GM23338 (cell line): ENCODE data around the gene TMEM178B. TPM values are rescaled to one million over a fixed set of nuclear protein-coding genes. Genes with fewer than 3 reads are reported as not detected.

Source experiments
- ATAC-seq: fragments of 200-7000 bp; cut with Tn5 transposase; 3 replicates; pipeline ENCODE4 v1.9.1; 2020
- DNase-seq: peaks from one replicate; pipeline ENCODE4 v3.0.0-alpha.2; 2015; ENCODE audit warnings: low spot score
- H2AFZ ChIP-seq: fragments of 200-600 bp; sonication (generic); 2 replicates; pipeline ENCODE4 v1.8.0; 2016; ENCODE audit warnings: antibody characterized with exemption, mild to moderate bottlenecking, moderate library complexity
- H3F3A ChIP-seq: fragments of 200-600 bp; sonication (generic); replicated peaks from 2 replicates; pipeline ENCODE4 v1.8.0; 2017; ENCODE audit warnings: antibody characterized with exemption, mixed run types, low read depth
- H3K27ac ChIP-seq: fragments of 200-600 bp; sonication (generic); 2 replicates; pipeline ENCODE4 v1.6.1; 2016; ENCODE audit warnings: low read depth
- H3K27me3 ChIP-seq: fragments of 200-600 bp; sonication (generic); 2 replicates; pipeline ENCODE4 v1.8.0; 2016; ENCODE audit warnings: mild to moderate bottlenecking, mixed run types, moderate library complexity; ENCODE audit not compliant: insufficient read depth
- H3K36me3 ChIP-seq: fragments of 200-600 bp; sonication (generic); 2 replicates; pipeline ENCODE4 v1.8.0; 2016; ENCODE audit warnings: mild to moderate bottlenecking; ENCODE audit not compliant: insufficient read depth
- H3K4me1 ChIP-seq: fragments of 200-600 bp; sonication (generic); 2 replicates; pipeline ENCODE4 v1.8.0; 2016; ENCODE audit warnings: mild to moderate bottlenecking, moderate library complexity; ENCODE audit not compliant: insufficient read depth
- H3K4me2 ChIP-seq: fragments of 200-600 bp; sonication (generic); 2 replicates; pipeline ENCODE4 v1.7.1; 2017; ENCODE audit warnings: mixed run types
- H3K4me3 ChIP-seq: fragments of 200-600 bp; sonication (generic); 2 replicates; pipeline ENCODE4 v1.6.1; 2016; ENCODE audit warnings: mixed run types
- H3K79me2 ChIP-seq: fragments of 200-600 bp; sonication (generic); replicated peaks from 2 replicates; pipeline ENCODE4 v1.8.0; 2017; ENCODE audit warnings: mild to moderate bottlenecking; ENCODE audit not compliant: insufficient read depth
- H3K9me2 ChIP-seq: fragments of 200-600 bp; sonication (generic); 2 replicates; pipeline ENCODE4 v1.8.0; 2017; ENCODE audit not compliant: insufficient read depth
- H4K20me1 ChIP-seq: fragments of 200-600 bp; sonication (generic); replicated peaks from 2 replicates; pipeline ENCODE4 v1.8.0; 2017; ENCODE audit warnings: mild to moderate bottlenecking; ENCODE audit not compliant: insufficient read depth
- H3K27ac Mint-ChIP-seq: 2 replicates; pipeline ENCODE4 v1.8.0; 2020; ENCODE audit warnings: inconsistent platforms, mild to moderate bottlenecking, moderate library complexity, mixed read lengths
- H3K27me3 Mint-ChIP-seq: 3 replicates; pipeline ENCODE4 v1.8.0; 2022; ENCODE audit warnings: low read depth, mild to moderate bottlenecking, moderate library complexity, mixed read lengths, inconsistent platforms; ENCODE audit not compliant: insufficient read depth, poor library complexity
- H3K36me3 Mint-ChIP-seq: 3 replicates; pipeline ENCODE4 v1.8.0; 2021; ENCODE audit warnings: low read depth, mild to moderate bottlenecking, inconsistent platforms, moderate library complexity, mixed read lengths
- H3K4me1 Mint-ChIP-seq: 3 replicates; pipeline ENCODE4 v1.8.0; 2020; ENCODE audit warnings: mild to moderate bottlenecking, inconsistent platforms, mixed read lengths
- H3K4me3 Mint-ChIP-seq: 3 replicates; pipeline ENCODE4 v1.8.0; 2021; ENCODE audit warnings: moderate library complexity, mild to moderate bottlenecking, inconsistent platforms, mixed read lengths
- H3K9me3 Mint-ChIP-seq: 3 replicates; pipeline ENCODE4 v1.8.0; 2020; ENCODE audit warnings: moderate library complexity, mild to moderate bottlenecking, inconsistent platforms, mixed read lengths
- EZH2 ChIP-seq: fragments of 200-600 bp; sonication (generic); IDR thresholded peaks from one replicate; pipeline ENCODE4 v1.8.0; 2017; ENCODE audit warnings: antibody characterized with exemption, mild to moderate bottlenecking, low read depth; ENCODE audit not compliant: unreplicated experiment
- EZH2phosphoT487 ChIP-seq: fragments of 200-600 bp; sonication (generic); IDR thresholded peaks from one replicate; pipeline ENCODE4 v1.8.1; 2018; ENCODE audit warnings: antibody characterized with exemption; ENCODE audit not compliant: unreplicated experiment
- JUNB ChIP-seq: IDR thresholded peaks from one replicate; pipeline ENCODE4 v1.6.1; 2016; ENCODE audit warnings: antibody characterized with exemption; ENCODE audit not compliant: unreplicated experiment
- POLR2AphosphoS5 ChIP-seq: IDR thresholded peaks from 2 replicates; pipeline ENCODE4 v1.6.1; 2016; ENCODE audit warnings: antibody characterized with exemption, low read depth
- STAT1 ChIP-seq: IDR thresholded peaks from one replicate; pipeline ENCODE4 v1.6.1; 2016; ENCODE audit warnings: antibody characterized with exemption; ENCODE audit not compliant: unreplicated experiment
- ZNF114 ChIP-seq: fragments of 250-450 bp; sonication (Bioruptor Pico); IDR thresholded peaks from 2 replicates; pipeline ENCODE4 v1.5.0; 2020; ENCODE audit warnings: mild to moderate bottlenecking, moderate library complexity
- ZNF331 ChIP-seq: fragments of 250-450 bp; sonication (Bioruptor Pico); IDR thresholded peaks from 2 replicates; pipeline ENCODE4 v1.5.0; 2020; ENCODE audit warnings: low read depth, mild to moderate bottlenecking, moderate library complexity
- polyA plus RNA-seq: library from polyadenylated mRNA; unstranded; fragments of >200 nt; fragmentation: Nextera tagmentation; extraction: Ambion mirVana; gene quantifications from 2 replicates; pipeline ENCODE4 v1.2.1, GENCODE V29; 2016
- total RNA-seq: library from RNA; depleted of rRNA; stranded (reverse); fragments of >200 nt; shearing (Covaris generic); gene quantifications from 2 replicates; pipeline ENCODE4 v1.2.3, GENCODE V29; 2014
- TF ChIP-seq, protein P1 (sequence below): IDR thresholded peaks from 2 replicates; pipeline ENCODE4 v1.6.1; 2016; ENCODE audit warnings: antibody characterized with exemption
- TF ChIP-seq, protein P2 (sequence below): IDR thresholded peaks from one replicate; pipeline ENCODE4 v1.6.1; 2018; ENCODE audit warnings: antibody characterized with exemption; ENCODE audit not compliant: unreplicated experiment

Gene TMEM178B
- total and polyA plus RNA-seq, 2 experiments from 2014 or later, result 4.9 to 15.6 TPM

- no peak overlapping the region for H3K4me3 Mint-ChIP-seq
- ATAC-seq (no peak; the same call in 2 of the 3 replicates), DNase-seq (no peak)
- H3K36me3 Mint-ChIP-seq, result no peaks in the 10 kb centered on the region; the same call in 2 of the 3 replicates
- no peaks in the 10 kb centered on the region; the same call in 1 of the 2 replicates for H3K4me1 ChIP-seq
- H3K9me2 ChIP-seq, result no peaks in the 10 kb centered on the region
- no peak overlapping the region for H3K27ac ChIP-seq
- H3F3A ChIP-seq, result no peaks in the 10 kb centered on the region
- TF ChIP-seq POLR2AphosphoS5, result no peak
- TF ChIP-seq ZNF331 (CRISPR knock-in tag), result no peak
- TF ChIP-seq, protein P1, sequence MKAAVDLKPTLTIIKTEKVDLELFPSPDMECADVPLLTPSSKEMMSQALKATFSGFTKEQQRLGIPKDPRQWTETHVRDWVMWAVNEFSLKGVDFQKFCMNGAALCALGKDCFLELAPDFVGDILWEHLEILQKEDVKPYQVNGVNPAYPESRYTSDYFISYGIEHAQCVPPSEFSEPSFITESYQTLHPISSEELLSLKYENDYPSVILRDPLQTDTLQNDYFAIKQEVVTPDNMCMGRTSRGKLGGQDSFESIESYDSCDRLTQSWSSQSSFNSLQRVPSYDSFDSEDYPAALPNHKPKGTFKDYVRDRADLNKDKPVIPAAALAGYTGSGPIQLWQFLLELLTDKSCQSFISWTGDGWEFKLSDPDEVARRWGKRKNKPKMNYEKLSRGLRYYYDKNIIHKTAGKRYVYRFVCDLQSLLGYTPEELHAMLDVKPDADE, result no peak
- no peak for TF ChIP-seq JUNB
- TF ChIP-seq, protein P2, sequence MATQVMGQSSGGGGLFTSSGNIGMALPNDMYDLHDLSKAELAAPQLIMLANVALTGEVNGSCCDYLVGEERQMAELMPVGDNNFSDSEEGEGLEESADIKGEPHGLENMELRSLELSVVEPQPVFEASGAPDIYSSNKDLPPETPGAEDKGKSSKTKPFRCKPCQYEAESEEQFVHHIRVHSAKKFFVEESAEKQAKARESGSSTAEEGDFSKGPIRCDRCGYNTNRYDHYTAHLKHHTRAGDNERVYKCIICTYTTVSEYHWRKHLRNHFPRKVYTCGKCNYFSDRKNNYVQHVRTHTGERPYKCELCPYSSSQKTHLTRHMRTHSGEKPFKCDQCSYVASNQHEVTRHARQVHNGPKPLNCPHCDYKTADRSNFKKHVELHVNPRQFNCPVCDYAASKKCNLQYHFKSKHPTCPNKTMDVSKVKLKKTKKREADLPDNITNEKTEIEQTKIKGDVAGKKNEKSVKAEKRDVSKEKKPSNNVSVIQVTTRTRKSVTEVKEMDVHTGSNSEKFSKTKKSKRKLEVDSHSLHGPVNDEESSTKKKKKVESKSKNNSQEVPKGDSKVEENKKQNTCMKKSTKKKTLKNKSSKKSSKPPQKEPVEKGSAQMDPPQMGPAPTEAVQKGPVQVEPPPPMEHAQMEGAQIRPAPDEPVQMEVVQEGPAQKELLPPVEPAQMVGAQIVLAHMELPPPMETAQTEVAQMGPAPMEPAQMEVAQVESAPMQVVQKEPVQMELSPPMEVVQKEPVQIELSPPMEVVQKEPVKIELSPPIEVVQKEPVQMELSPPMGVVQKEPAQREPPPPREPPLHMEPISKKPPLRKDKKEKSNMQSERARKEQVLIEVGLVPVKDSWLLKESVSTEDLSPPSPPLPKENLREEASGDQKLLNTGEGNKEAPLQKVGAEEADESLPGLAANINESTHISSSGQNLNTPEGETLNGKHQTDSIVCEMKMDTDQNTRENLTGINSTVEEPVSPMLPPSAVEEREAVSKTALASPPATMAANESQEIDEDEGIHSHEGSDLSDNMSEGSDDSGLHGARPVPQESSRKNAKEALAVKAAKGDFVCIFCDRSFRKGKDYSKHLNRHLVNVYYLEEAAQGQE, result no peak
- TF ChIP-seq EZH2, result no peak
- no peak for TF ChIP-seq STAT1
- no peak overlapping the region for H3K4me2 ChIP-seq
- H3K4me3 ChIP-seq, result no peak overlapping the region
- peaks cover 3% of the 10 kb centered on the region; the same call in 2 of the 3 replicates for H3K9me3 Mint-ChIP-seq
- H3K27ac Mint-ChIP-seq, result no peak overlapping the region
- H3K79me2 ChIP-seq, result no peaks in the 10 kb centered on the region; the same call in 1 of the 2 replicates
- no peak overlapping the region for H2AFZ ChIP-seq
- peaks cover 22% of the 10 kb centered on the region for H3K4me1 Mint-ChIP-seq
- no peaks in the 10 kb centered on the region for H3K36me3 ChIP-seq
- H3K27me3 Mint-ChIP-seq, result no peaks in the 10 kb centered on the region
- H3K27me3 ChIP-seq, result no peaks in the 10 kb centered on the region
- no peaks in the 10 kb centered on the region for H4K20me1 ChIP-seq
Measured at GRCh38 chr7:141387521-141388217, 313.8 kb downstream of the TMEM178B start.

DNA sequence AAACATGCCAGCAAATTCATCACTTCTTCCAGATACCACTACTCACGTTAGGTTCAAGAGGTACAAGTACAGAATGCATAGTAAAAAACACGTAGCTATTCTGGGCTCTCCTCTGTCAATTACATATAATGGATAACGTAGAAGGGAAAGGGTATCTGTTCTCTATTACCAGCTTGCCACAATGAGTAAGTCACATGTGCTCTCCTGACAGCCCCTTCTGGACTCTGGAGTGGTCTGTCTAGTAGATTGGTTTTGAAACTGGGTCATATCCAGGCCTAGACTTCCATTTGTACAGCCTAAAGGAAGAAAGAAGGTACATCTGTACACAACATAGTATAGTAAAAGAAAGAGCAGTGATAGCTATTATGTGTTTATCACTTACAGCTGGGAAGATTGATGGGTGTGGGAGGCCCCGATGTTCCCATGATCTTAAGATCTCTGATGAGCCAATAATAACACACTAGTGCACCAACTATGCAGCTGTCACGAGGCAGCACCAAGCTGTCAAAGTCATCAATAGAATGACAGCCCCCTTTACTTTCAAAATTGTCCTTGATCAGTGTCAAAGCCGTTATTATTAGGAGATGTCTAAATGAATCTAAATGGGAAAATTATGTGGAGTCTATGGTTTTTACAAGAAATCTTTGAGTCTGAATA lies 315.4 kb downstream of the TMEM178B start:
- H3K27me3 ChIP-seq, result no peaks in the 10 kb centered on the region
- Mint-ChIP-seq H3K4me3 (no peak overlapping the region), H3K36me3 (no peaks in the 10 kb centered on the region), H3K4me1 (peaks cover 22% of the 10 kb centered on the region), H3K27ac (no peak overlapping the region), H3K27me3 (no peaks in the 10 kb centered on the region), H3K9me3 (no peaks in the 10 kb centered on the region; the same call in 2 of the 3 replicates)
- H3K4me2 ChIP-seq, result no peak overlapping the region
- no peak for ATAC-seq
- H3K36me3 ChIP-seq, result no peaks in the 10 kb centered on the region
- no peaks in the 10 kb centered on the region for H4K20me1 ChIP-seq
- no peak for DNase-seq
- no peak overlapping the region for H2AFZ ChIP-seq
- no peaks in the 10 kb centered on the region for H3F3A ChIP-seq
- H3K27ac ChIP-seq, result no peak overlapping the region
- no peaks in the 10 kb centered on the region for H3K9me2 ChIP-seq
- no peak overlapping the region for H3K4me3 ChIP-seq
- H3K79me2 ChIP-seq, result no peaks in the 10 kb centered on the region; the same call in 1 of the 2 replicates
- no peaks in the 10 kb centered on the region; the same call in 1 of the 2 replicates for H3K4me1 ChIP-seq
- TF ChIP-seq EZH2phosphoT487 (no peak), STAT1 (no peak), ZNF114 (CRISPR knock-in tag) (no peak), EZH2 (no peak), ZNF331 (CRISPR knock-in tag) (no peak), POLR2AphosphoS5 (no peak)
